WTC11 (cell line): ENCODE data around the gene KRT24. TPM values are rescaled to one million over a fixed set of nuclear protein-coding genes. Genes with fewer than 3 reads are reported as not detected.

Source experiments
- ATAC-seq: fragments of 200-7000 bp; cut with Tn5 transposase; 2 replicates; pipeline ENCODE4 v1.10.0; 2021; ENCODE audit warnings: mild to moderate bottlenecking, moderate library complexity
- CTCF ChIA-PET: fragments of 300-600 bp; sonication (Branson Sonifier 250); formaldehyde crosslinking; loops from one replicate; lab custom pipeline; 2021; ENCODE audit warnings: antibody characterized with exemption; lab: Charles Lee
- POLR2A ChIA-PET: fragments of 350-600 bp; sonication (Branson Sonifier 250); formaldehyde crosslinking; loops from one replicate; lab custom pipeline; 2021; ENCODE audit warnings: antibody characterized with exemption; lab: Charles Lee
- DNase-seq: peaks from one replicate; pipeline ENCODE4 v3.0.0; 2021; ENCODE audit warnings: low spot score
- H3K27ac Mint-ChIP-seq: 2 replicates; pipeline ENCODE4 v1.8.0; 2021; ENCODE audit warnings: mixed read lengths
- H3K27me3 Mint-ChIP-seq: 2 replicates; pipeline ENCODE4 v1.8.0; 2021; ENCODE audit warnings: low read depth, mild to moderate bottlenecking, moderate library complexity, mixed read lengths
- H3K36me3 Mint-ChIP-seq: 2 replicates; pipeline ENCODE4 v1.8.0; 2021; ENCODE audit warnings: mixed read lengths
- H3K4me1 Mint-ChIP-seq: 2 replicates; pipeline ENCODE4 v1.8.0; 2022; ENCODE audit warnings: mixed read lengths
- H3K4me3 Mint-ChIP-seq: 2 replicates; pipeline ENCODE4 v1.8.0; 2021; ENCODE audit warnings: mild to moderate bottlenecking, moderate library complexity, mixed read lengths
- H3K9me3 Mint-ChIP-seq: 2 replicates; pipeline ENCODE4 v1.8.0; 2021; ENCODE audit warnings: mixed read lengths
- CBFB ChIP-seq: sonication (generic); formaldehyde crosslinking; IDR thresholded peaks from 2 replicates; pipeline ENCODE4 v1.8.1; 2022; ENCODE audit warnings: mild to moderate bottlenecking, low read depth, missing genetic modification reagents
- CREB1 ChIP-seq: sonication (generic); formaldehyde crosslinking; IDR thresholded peaks from 2 replicates; pipeline ENCODE4 v1.8.0; 2023; ENCODE audit warnings: mild to moderate bottlenecking, missing genetic modification reagents
- CREM ChIP-seq: sonication (generic); formaldehyde crosslinking; IDR thresholded peaks from 2 replicates; pipeline ENCODE4 v1.8.1; 2022; ENCODE audit warnings: mild to moderate bottlenecking, missing genetic modification reagents, moderate library complexity
- E2F1 ChIP-seq: sonication (generic); formaldehyde crosslinking; IDR thresholded peaks from 2 replicates; pipeline ENCODE4 v1.8.0; 2022; ENCODE audit warnings: mild to moderate bottlenecking, missing genetic modification reagents
- E2F5 ChIP-seq: sonication (generic); formaldehyde crosslinking; IDR thresholded peaks from 2 replicates; pipeline ENCODE4 v1.8.1; 2022; ENCODE audit warnings: mild to moderate bottlenecking, moderate library complexity, missing genetic modification reagents
- FOXK1 ChIP-seq: sonication (generic); formaldehyde crosslinking; IDR thresholded peaks from 2 replicates; pipeline ENCODE4 v1.8.0; 2022; ENCODE audit warnings: mild to moderate bottlenecking, moderate library complexity, missing genetic modification reagents
- IRF1 ChIP-seq: sonication (generic); formaldehyde crosslinking; IDR thresholded peaks from 2 replicates; pipeline ENCODE4 v1.8.0; 2023; ENCODE audit warnings: missing genetic modification reagents
- NFATC4 ChIP-seq: fragments of 250-450 bp; sonication (Bioruptor Pico); IDR thresholded peaks from 2 replicates; pipeline ENCODE4 v1.9.0; 2021; ENCODE audit warnings: mild to moderate bottlenecking
- NFE2L1 ChIP-seq: sonication (generic); formaldehyde crosslinking; IDR thresholded peaks from 2 replicates; pipeline ENCODE4 v1.8.1; 2023; ENCODE audit warnings: missing genetic modification reagents
- NR3C1 ChIP-seq: sonication (generic); formaldehyde crosslinking; conservative IDR thresholded peaks from 2 replicates; pipeline ENCODE4 v1.8.1; 2023; ENCODE audit warnings: low read depth, mild to moderate bottlenecking, missing genetic modification reagents
- SMAD3 ChIP-seq: sonication (generic); formaldehyde crosslinking; IDR thresholded peaks from 2 replicates; pipeline ENCODE4 v1.8.0; 2022; ENCODE audit warnings: missing genetic modification reagents, mild to moderate bottlenecking, borderline replicate concordance
- SOX15 ChIP-seq: fragments of 250-450 bp; sonication (Bioruptor Pico); IDR thresholded peaks from 2 replicates; pipeline ENCODE4 v1.9.0; 2021; ENCODE audit warnings: mild to moderate bottlenecking
- USF2 ChIP-seq: sonication (generic); formaldehyde crosslinking; IDR thresholded peaks from 2 replicates; pipeline ENCODE4 v1.8.1; 2023; ENCODE audit warnings: mild to moderate bottlenecking, missing genetic modification reagents, moderate library complexity
- ZMAT4 ChIP-seq: fragments of 250-450 bp; sonication (Bioruptor Pico); IDR thresholded peaks from 2 replicates; pipeline ENCODE4 v1.9.0; 2021; ENCODE audit warnings: mild to moderate bottlenecking
- ZNF121 ChIP-seq: sonication (generic); formaldehyde crosslinking; IDR thresholded peaks from 2 replicates; pipeline ENCODE4 v1.8.0; 2023; ENCODE audit warnings: missing genetic modification reagents
- ZNF232 ChIP-seq: sonication (generic); formaldehyde crosslinking; IDR thresholded peaks from 2 replicates; pipeline ENCODE4 v1.8.0; 2022; ENCODE audit warnings: mild to moderate bottlenecking, missing genetic modification reagents
- ZNF317 ChIP-seq: sonication (generic); formaldehyde crosslinking; IDR thresholded peaks from 2 replicates; pipeline ENCODE4 v1.8.1; 2023; ENCODE audit warnings: low read depth, mild to moderate bottlenecking, moderate library complexity, missing genetic modification reagents, borderline replicate concordance
- ZNF416 ChIP-seq: fragments of 250-450 bp; sonication (Bioruptor Pico); IDR thresholded peaks from 2 replicates; pipeline ENCODE4 v1.9.0; 2021; ENCODE audit warnings: mild to moderate bottlenecking, inconsistent platforms
- ZNF425 ChIP-seq: fragments of 250-450 bp; sonication (Bioruptor Pico); conservative IDR thresholded peaks from 2 replicates; pipeline ENCODE4 v1.9.0; 2021; ENCODE audit warnings: mild to moderate bottlenecking
- ZNF532 ChIP-seq: fragments of 250-450 bp; sonication (Bioruptor Pico); IDR thresholded peaks from 2 replicates; pipeline ENCODE4 v1.9.0; 2021; ENCODE audit warnings: mild to moderate bottlenecking, borderline replicate concordance
- total RNA-seq: library from RNA; stranded (reverse); gene quantifications from 3 replicates; pipeline ENCODE4 v1.2.3, GENCODE V29; 2021

Gene KRT24
- total RNA-seq, 1 experiment from 2014 or later = not detected

GRCh38 chr17:40727447-40728231 is 24.1 kb upstream of the KRT24 start (continued):
- no peak for TF ChIP-seq CREB1 (CRISPR knock-in tag)
- TF ChIP-seq ZNF317 (CRISPR knock-in tag) = no peak
- no peak for TF ChIP-seq E2F1 (CRISPR knock-in tag)

- ChIA-PET CTCF (interaction anchor here (0.9 to 1.5 kb wide), 2 partner anchors 105 to 111 kb away, joined by 3 to 8 read pairs; no protein-coding TSS in a partner anchor), POLR2A (no interaction called here)
- DNase-seq (no peak), ATAC-seq (no peak)
- H3K4me1 Mint-ChIP-seq = no peaks in the 10 kb centered on the region
- H3K27ac Mint-ChIP-seq = no peak overlapping the region
- H3K9me3 Mint-ChIP-seq = no peaks in the 10 kb centered on the region
- H3K27me3 Mint-ChIP-seq = peaks cover 11% of the 10 kb centered on the region
- no peak overlapping the region for H3K4me3 Mint-ChIP-seq
- H3K36me3 Mint-ChIP-seq = no peaks in the 10 kb centered on the region
- TF ChIP-seq NFE2L1 (CRISPR knock-in tag) (no peak), ZNF425 (CRISPR knock-in tag) (no peak)
These were observed 23.4 kb upstream of the KRT24 start for GRCh38 chr17:40726919-40727318.

- ATAC-seq = no peak
- Mint-ChIP-seq H3K4me3 (no peak overlapping the region), H3K4me1 (no peaks in the 10 kb centered on the region), H3K27me3 (peaks cover 6% of the 10 kb centered on the region; the same call in 1 of the 2 replicates), H3K36me3 (no peaks in the 10 kb centered on the region), H3K9me3 (no peaks in the 10 kb centered on the region), H3K27ac (no peak overlapping the region)
- TF ChIP-seq NFATC4 (CRISPR knock-in tag) (no peak), ZNF416 (no peak), USF2 (CRISPR knock-in tag) (no peak), SMAD3 (CRISPR knock-in tag) (no peak), IRF1 (CRISPR knock-in tag) (no peak), CREM (no peak), ZNF232 (CRISPR knock-in tag) (no peak), ZNF121 (CRISPR knock-in tag) (no peak), NR3C1 (CRISPR knock-in tag) (no peak), FOXK1 (CRISPR knock-in tag) (no peak), ZMAT4 (CRISPR knock-in tag) (no peak), ZNF532 (CRISPR knock-in tag) (no peak), CBFB (CRISPR knock-in tag) (no peak), SOX15 (no peak), E2F5 (CRISPR knock-in tag) (no peak)
- ChIA-PET POLR2A (no interaction called here), CTCF (no interaction called here)
- DNase-seq = no peak
These were observed 21.1 kb upstream of the KRT24 start for GRCh38 chr17:40724656-40725055.
